ENCODE measurements around the gene CYP4F11. TPM values are rescaled to one million over a fixed set of nuclear protein-coding genes. Genes with fewer than 3 reads are reported as not detected.

The CYP4F11 gene
- total RNA-seq, 2 experiments from 2014 or later: not detected

DNA sequence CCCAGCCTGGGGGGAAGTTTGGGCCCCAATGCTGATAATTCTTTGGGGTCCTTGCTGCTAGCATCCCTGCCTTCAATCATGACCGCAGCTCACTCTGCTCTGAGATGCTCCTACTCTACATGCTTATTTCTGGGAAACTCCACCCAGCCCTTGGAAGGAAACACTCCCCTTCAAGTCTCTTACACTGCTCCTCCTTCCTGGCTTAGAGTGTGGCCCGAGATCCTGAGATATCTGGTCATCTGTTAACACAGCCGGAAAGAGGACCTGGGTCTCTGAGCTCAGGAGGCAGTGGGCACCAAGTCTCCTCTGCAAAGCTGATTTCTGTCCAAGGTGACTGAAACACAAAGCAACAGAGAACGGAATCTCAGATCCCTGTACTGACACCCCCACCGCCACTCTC lies 69.5 kb downstream of the CYP4F11 start:
- peaks cover 5% of the 10 kb centered on the region for H3K27me3 Mint-ChIP-seq
- no peaks in the 10 kb centered on the region for H3K36me3 Mint-ChIP-seq
- no peak overlapping the region for H3K27ac Mint-ChIP-seq
- no peak overlapping the region for H3K4me3 Mint-ChIP-seq
- ChIA-PET POLR2A (no interaction called here), CTCF (no interaction called here)
- no peaks in the 10 kb centered on the region for H3K4me1 Mint-ChIP-seq (ENCODE audit: low read depth)
- no peak for DNase-seq
- intact Hi-C loops (cut with micrococcal nuclease): loop anchor here (5.0 kb wide), 1 partner anchor 43 kb away; no protein-coding TSS in a partner anchor
- H3K9me3 Mint-ChIP-seq: no peaks in the 10 kb centered on the region

DNA sequence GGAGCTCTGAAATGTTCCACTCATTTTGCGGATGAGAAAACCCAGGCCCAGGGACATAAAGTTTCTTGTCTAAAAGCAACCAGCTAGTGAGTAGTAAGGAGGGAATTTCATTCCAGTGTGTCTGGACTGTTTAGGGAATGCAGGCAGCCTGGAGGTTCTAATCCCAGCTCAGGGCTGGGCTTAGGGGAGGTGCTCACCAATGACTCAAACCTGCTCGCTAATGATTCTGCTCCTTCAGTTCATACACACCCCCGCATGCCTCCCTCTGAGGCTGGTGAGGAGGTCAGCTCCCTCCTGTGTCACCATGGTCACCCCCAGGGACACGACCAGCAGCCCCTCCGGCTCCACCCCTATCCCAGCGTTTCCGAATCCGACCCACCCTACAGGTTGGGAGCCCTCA lies 71.1 kb downstream of the CYP4F11 start:
- CTCF ChIA-PET: no interaction called here
- POLR2A ChIA-PET: no interaction called here
- Mint-ChIP-seq H3K27me3 (peaks cover 2% of the 10 kb centered on the region), H3K4me1 (ENCODE audit: low read depth) (no peaks in the 10 kb centered on the region), H3K9me3 (no peaks in the 10 kb centered on the region), H3K4me3 (no peak overlapping the region), H3K36me3 (no peaks in the 10 kb centered on the region), H3K27ac (no peak overlapping the region)
- no peak for DNase-seq
- intact Hi-C loops (cut with micrococcal nuclease): no loop called here

DNA sequence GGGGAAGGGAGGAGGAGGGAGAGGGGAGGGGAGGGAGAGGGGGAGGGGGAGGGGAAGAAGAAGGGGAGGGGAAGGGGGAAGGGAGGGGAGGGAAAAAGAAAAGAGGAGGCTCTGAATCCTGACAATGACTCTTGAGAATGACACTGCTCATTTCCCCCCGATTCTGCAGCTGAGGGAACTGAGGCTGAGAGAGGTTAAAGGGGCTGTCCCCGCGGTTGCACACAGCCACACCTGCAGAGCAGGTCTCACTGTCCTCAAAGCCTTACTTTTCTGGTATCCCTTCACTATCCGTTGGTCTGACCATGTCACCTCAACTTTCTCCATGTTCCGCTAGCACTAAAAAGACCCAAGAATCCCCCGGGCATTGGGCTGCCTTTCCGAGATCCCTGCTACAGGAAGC lies 71.9 kb downstream of the CYP4F11 start:
- ChIA-PET CTCF (no interaction called here), POLR2A (no interaction called here)
- Mint-ChIP-seq H3K36me3 (no peaks in the 10 kb centered on the region), H3K4me1 (ENCODE audit: low read depth) (no peaks in the 10 kb centered on the region), H3K9me3 (no peaks in the 10 kb centered on the region), H3K27ac (no peak overlapping the region), H3K27me3 (peaks cover 2% of the 10 kb centered on the region), H3K4me3 (no peak overlapping the region)
- no peak for DNase-seq
- intact Hi-C loops (cut with micrococcal nuclease): no loop called here

Other genes with a start within 250 kb of the CYP4F11 start
- not detected for gene OR10H2, start 206.5 kb downstream of the CYP4F11 start, total RNA-seq
- gene OR10H3, start 196.5 kb downstream of the CYP4F11 start, total RNA-seq: not detected
- not detected for gene OR10H5, start 146.9 kb downstream of the CYP4F11 start, total RNA-seq
- gene OR10H1, start 118.9 kb downstream of the CYP4F11 start, total RNA-seq: not detected
- gene CYP4F2, start 36.5 kb downstream of the CYP4F11 start, total RNA-seq: not detected
- gene OR10H4, start 14.5 kb upstream of the CYP4F11 start, total RNA-seq: not detected
- 100 to 1,000 TPM; 497 to 515 TPM for gene TPM4, start 142.0 kb upstream of the CYP4F11 start, total RNA-seq
- 100 to 1,000 TPM; 146 to 154 TPM for gene RAB8A, start 177.4 kb upstream of the CYP4F11 start, total RNA-seq
- gene HSH2D, start 209.2 kb upstream of the CYP4F11 start, total RNA-seq: 10 to 100 TPM; 23.6 to 26.1 TPM
- gene CIB3, start 239.0 kb upstream of the CYP4F11 start, total RNA-seq: not detected

Measured in activated CD4-positive, alpha-beta memory T cell treated with anti-CD3 and anti-CD28 coated beads for 36 hours (primary cell).